Stomach (tissue), 9 donors: ENCODE measurements around the gene KHNYN. TPM values are rescaled to one million over a fixed set of nuclear protein-coding genes. Genes with fewer than 3 reads are reported as not detected.

Experiments
- DNase-seq, 2 donors: peaks; one replicate each; pipeline versions ENCODE4 v3.0.0 to v3.0.0-alpha.2; 2013 to 2019
- H3K27ac ChIP-seq, 5 donors: fragments of 200-600 bp in 4 of 5; sonication (generic) in 4 of 5; one replicate each; pipeline ENCODE4 v1.5.1; 2013 to 2019; ENCODE audit warnings: mild to moderate bottlenecking in 1 of 5, moderate library complexity in 1 of 5
- H3K27me3 ChIP-seq, 3 donors: fragments of 200-600 bp; sonication (generic); one replicate each; pipeline ENCODE4 v1.5.1; 2017 to 2019; ENCODE audit warnings: mixed run types in 1 of 3
- H3K36me3 ChIP-seq, 4 donors: fragments of 200-600 bp; sonication (generic); 1 replicate in 3 of 4; 2 replicates in 1 of 4; pipeline ENCODE4 v1.5.1; 2016 to 2019
- H3K4me1 ChIP-seq, 4 donors: fragments of 200-600 bp; sonication (generic); one replicate each; pipeline ENCODE4 v1.5.1; 2016 to 2019
- H3K4me3 ChIP-seq, 4 donors: fragments of 200-600 bp; sonication (generic) in 3 of 4; one replicate each; pipeline ENCODE4 v1.5.1; 2016 to 2019; ENCODE audit warnings: mild to moderate bottlenecking in 1 of 4
- H3K9me3 ChIP-seq, 4 donors: fragments of 200-600 bp; sonication (generic); one replicate each; pipeline ENCODE4 v1.5.1; 2016 to 2019
- EP300 ChIP-seq: sonication (generic); formaldehyde crosslinking; IDR thresholded peaks from one replicate; pipeline ENCODE4 v1.6.1; 2017; ENCODE audit warnings: antibody characterized with exemption
- POLR2A ChIP-seq, 4 donors: fragments of 450-650 bp; IDR thresholded peaks; one replicate each; pipeline ENCODE4 v1.6.1; 2016; ENCODE audit warnings: antibody characterized with exemption in 4 of 4, control low read depth in 2 of 4, mild to moderate bottlenecking in 1 of 4, moderate library complexity in 1 of 4
- POLR2AphosphoS5 ChIP-seq, 3 donors: sonication (generic); formaldehyde crosslinking; IDR thresholded peaks; one replicate each; pipeline ENCODE4 v1.6.1; 2016; ENCODE audit warnings: antibody characterized with exemption in 3 of 3
- WGBS, 5 donors: extraction: QIAGEN DNeasy Blood & Tissue Kit in 3 of 5; methylation state at CpG; one replicate each; pipeline versions ENCODE4 v1.1.5 to v1.1.7; 2013 to 2018; 5-methylcytosine and 5-hydroxymethylcytosine counted together
- intact Hi-C: fragments of 100-400 bp; cut with DNase I; formaldehyde crosslinking; loops from one replicate; pipeline ENCODE4 v1.15.1; 2023; ENCODE audit warnings: low total_unique reads
- polyA plus RNA-seq, 3 donors: library from polyadenylated mRNA; stranded (reverse); fragments of 200-250 nt; gene quantifications; one replicate each; pipeline ENCODE4 v1.2.3, GENCODE V29; 2013
- total RNA-seq, 5 donors: library from RNA; depleted of rRNA; stranded (reverse); fragments of >200 nt; gene quantifications; one replicate each; pipeline versions ENCODE4 v1.1.0 to v1.2.3, GENCODE V29; 2014 to 2016
- TF ChIP-seq, protein P1 (sequence below), 7 experiments: fragments of 450-650 bp in 4 of 7; fragments of 200-600 bp in 3 of 7; sonication (generic) in 3 of 7; IDR thresholded peaks; one replicate each; pipeline ENCODE4 v1.5.1; 2016 to 2019; ENCODE audit warnings: antibody characterized with exemption in 7 of 7, control low read depth in 2 of 7, mild to moderate bottlenecking in 1 of 7
- donor health status: healthy with polysubstance abuse.
- donor health status: Bipolar disorder and iron deficiency.
- donor health status: healthy.

The KHNYN gene
- total and polyA plus RNA-seq, 8 donors = 13.9 to 348 (median 65.5) TPM

DNA sequence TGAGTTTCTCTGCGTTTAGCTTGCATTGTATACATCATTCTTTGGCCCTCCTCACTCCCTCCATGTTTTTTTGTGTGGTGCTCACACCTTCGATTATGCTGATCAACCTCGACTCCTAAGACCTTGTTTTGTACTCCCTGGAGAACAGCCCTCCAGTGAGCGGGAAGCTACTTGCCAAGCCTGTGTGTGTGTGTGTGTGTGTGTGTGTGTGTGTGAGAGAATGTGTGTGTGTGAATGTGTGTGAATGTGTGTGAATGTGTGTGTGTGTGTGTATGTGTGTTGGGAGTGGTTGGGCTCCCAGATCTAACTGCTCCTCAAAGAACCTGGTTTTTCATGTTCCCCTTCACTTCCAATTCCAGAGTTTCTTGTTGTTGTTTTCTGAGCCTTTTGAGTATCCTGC lies 24.9 kb upstream of the KHNYN start:
- intact Hi-C loops = no loop called here
- WGBS, 5 donors = 51 to 74% (median 70%) methylated on average over 4 of the region's 4 CpGs

GRCh38 chr14:24406416-24406815 lies 23.3 kb upstream of the KHNYN start:
- no peak overlapping the region for H3K27ac ChIP-seq

More for the DNA sequence above, 24.9 kb upstream of the KHNYN start:
- Histone ChIP-seq H3K27ac (peak overlapping the region in 2 of 5 donors; percentile 29 to 44), H3K27me3 (no peaks in the 10 kb centered on the region), H3K9me3 (no peaks in the 10 kb centered on the region), H3K4me1 (peaks cover 15 to 50% (median 36%) of the 10 kb centered on the region in 4 donors), H3K4me3 (no peak overlapping the region), H3K36me3 (peaks cover 0 to 32% (median 29%) of the 10 kb centered on the region in 4 donors)
- TF ChIP-seq POLR2A (IDR thresholded peaks at IDR 0.05) = no peak
- TF ChIP-seq, protein P1, sequence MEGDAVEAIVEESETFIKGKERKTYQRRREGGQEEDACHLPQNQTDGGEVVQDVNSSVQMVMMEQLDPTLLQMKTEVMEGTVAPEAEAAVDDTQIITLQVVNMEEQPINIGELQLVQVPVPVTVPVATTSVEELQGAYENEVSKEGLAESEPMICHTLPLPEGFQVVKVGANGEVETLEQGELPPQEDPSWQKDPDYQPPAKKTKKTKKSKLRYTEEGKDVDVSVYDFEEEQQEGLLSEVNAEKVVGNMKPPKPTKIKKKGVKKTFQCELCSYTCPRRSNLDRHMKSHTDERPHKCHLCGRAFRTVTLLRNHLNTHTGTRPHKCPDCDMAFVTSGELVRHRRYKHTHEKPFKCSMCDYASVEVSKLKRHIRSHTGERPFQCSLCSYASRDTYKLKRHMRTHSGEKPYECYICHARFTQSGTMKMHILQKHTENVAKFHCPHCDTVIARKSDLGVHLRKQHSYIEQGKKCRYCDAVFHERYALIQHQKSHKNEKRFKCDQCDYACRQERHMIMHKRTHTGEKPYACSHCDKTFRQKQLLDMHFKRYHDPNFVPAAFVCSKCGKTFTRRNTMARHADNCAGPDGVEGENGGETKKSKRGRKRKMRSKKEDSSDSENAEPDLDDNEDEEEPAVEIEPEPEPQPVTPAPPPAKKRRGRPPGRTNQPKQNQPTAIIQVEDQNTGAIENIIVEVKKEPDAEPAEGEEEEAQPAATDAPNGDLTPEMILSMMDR (IDR thresholded peaks at IDR 0.05) = no peak
- TF ChIP-seq EP300 = no peak
- TF ChIP-seq POLR2AphosphoS5 (IDR thresholded peaks at IDR 0.05) = no peak
- no peak for DNase-seq

DNA sequence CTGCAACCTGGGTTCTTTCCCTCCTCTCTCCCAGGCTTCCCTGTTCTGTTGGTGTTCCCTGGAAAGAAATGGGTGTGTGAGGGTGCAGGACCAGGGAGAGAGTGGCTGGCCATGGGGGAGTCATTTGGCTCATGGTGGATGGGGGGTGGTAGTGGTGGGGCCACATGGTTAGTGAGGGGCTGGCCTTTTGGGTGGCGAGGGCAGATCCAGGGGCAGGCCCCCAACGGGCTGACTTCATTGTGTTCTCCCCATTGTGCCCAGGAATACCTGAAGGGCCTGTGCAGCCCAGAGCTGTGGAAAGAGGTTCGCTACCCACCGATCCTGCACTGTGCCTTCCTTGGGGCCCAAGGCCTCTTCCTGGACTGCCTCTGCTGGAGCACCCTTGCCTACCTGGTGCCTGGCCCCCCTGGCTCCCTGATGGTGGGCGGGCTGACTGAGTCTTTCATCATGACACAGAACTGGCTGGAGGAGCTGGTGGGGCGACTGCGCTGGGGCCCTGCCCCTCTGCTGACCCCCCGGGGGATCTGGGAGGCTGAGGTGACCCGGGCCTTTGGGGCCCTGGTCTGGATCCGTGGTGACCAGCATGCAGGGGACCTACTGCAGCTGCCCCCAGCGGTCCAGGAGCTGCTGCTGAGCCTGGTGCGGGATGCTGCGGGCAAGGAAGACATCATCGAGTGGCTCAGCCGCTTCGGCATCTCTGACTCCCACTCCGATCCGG lies 22.0 kb upstream of the KHNYN start:
- Histone ChIP-seq H3K4me3 (no peak overlapping the region), H3K4me1 (peaks cover 4 to 27% (median 16%) of the 10 kb centered on the region in 4 donors), H3K27ac (no peak overlapping the region), H3K27me3 (no peaks in the 10 kb centered on the region), H3K36me3 (peaks cover 0 to 57% (median 47%) of the 10 kb centered on the region in 4 donors), H3K9me3 (no peaks in the 10 kb centered on the region)
- TF ChIP-seq POLR2A (IDR thresholded peaks at IDR 0.05) = no peak
- TF ChIP-seq, protein P1 (IDR thresholded peaks at IDR 0.05) = no peak
- TF ChIP-seq POLR2AphosphoS5 (IDR thresholded peaks at IDR 0.05) = no peak
- no peak for TF ChIP-seq EP300
- DNase-seq = peak in 1 of 2 donors; percentile 14
- 90 to 98% (median 94%) methylated on average over 14 to 18 of the region's 18 CpGs for WGBS, 5 donors
- intact Hi-C loops = no loop called here

More at GRCh38 chr14:24406416-24406815, 23.3 kb upstream of the KHNYN start:
- Histone ChIP-seq H3K27me3 (no peaks in the 10 kb centered on the region), H3K9me3 (no peaks in the 10 kb centered on the region), H3K36me3 (peaks cover 0 to 46% (median 44%) of the 10 kb centered on the region in 4 donors), H3K4me1 (peaks cover 0 to 34% (median 21%) of the 10 kb centered on the region in 4 donors), H3K4me3 (no peak overlapping the region)
- intact Hi-C loops = no loop called here
- TF ChIP-seq, protein P1 (IDR thresholded peaks at IDR 0.05) = no peak
- no peak for TF ChIP-seq EP300
- no peak for TF ChIP-seq POLR2AphosphoS5 (IDR thresholded peaks at IDR 0.05)
- no peak for TF ChIP-seq POLR2A (IDR thresholded peaks at IDR 0.05)
- no peak for DNase-seq
- 83 to 95% (median 90%) methylated on average over 6 of the region's 6 CpGs for WGBS, 5 donors

DNA sequence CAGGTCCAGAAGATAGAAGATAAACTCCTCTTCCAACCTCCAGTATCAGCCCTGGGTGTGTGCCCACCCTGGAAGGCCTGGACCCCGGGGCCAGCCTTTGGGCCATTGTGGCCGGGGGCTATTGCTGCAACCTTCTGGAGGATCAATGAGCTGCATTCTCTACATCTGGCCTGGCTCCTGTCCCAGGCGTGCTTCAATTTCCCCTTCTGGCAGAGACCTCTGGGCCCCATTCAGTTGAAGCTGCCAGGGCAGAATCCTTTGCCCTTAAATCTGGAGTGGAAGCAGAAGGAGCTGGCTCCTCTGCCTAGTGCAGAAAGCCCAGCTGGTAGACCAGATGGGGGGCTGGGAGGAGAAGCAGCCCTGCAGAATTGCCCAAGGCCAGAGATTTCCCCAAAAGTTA lies 21.0 kb upstream of the KHNYN start:
- WGBS, 5 donors = 57 to 81% (median 64%) methylated on average over 2 to 3 of the region's 3 CpGs; no CpG with 5 or more reads in 1 of the 5 donors
- intact Hi-C loops = no loop called here
- no peaks in the 10 kb centered on the region for H3K9me3 ChIP-seq
- peaks cover 0 to 17% (median 11%) of the 10 kb centered on the region in 4 donors for H3K4me1 ChIP-seq
- H3K36me3 ChIP-seq = peaks cover 0 to 67% (median 57%) of the 10 kb centered on the region in 4 donors
- no peaks in the 10 kb centered on the region for H3K27me3 ChIP-seq
- no peak for TF ChIP-seq POLR2AphosphoS5 (IDR thresholded peaks at IDR 0.05)
- no peak for TF ChIP-seq POLR2A (IDR thresholded peaks at IDR 0.05)
- TF ChIP-seq EP300 = no peak
- TF ChIP-seq, protein P1 (IDR thresholded peaks at IDR 0.05) = no peak
- DNase-seq = no peak
- no peak overlapping the region for H3K4me3 ChIP-seq
- H3K27ac ChIP-seq = no peak overlapping the region
